ENCODE results near the gene ERMARD.

ERMARD gene

DNA sequence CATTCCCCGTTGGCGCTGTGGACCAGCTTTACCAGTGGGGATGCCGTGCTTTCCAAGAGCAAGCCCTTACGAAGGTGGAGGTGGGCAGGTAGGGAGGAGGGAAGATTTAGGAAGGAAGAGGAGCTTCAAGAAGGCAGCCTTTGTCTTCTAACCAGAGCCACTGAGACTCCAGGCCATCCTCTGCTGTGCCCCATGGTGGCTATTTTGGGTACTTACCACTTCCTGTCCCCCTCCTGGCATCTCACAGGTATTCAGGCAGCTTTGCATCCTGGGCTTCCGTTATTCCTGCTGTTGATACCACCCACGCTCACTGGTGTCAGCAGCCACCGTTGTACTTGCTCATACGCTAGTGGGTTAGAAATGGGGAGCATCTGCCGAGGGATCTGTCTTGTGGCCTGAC, 22.9 kb downstream of the ERMARD start:
- POLR2A ChIA-PET (ENCODE audit: low non-redundant PET) = no interaction called here
- no peak for DNase-seq (ENCODE audit: low spot score)
- TF ChIP-seq, protein P1, sequence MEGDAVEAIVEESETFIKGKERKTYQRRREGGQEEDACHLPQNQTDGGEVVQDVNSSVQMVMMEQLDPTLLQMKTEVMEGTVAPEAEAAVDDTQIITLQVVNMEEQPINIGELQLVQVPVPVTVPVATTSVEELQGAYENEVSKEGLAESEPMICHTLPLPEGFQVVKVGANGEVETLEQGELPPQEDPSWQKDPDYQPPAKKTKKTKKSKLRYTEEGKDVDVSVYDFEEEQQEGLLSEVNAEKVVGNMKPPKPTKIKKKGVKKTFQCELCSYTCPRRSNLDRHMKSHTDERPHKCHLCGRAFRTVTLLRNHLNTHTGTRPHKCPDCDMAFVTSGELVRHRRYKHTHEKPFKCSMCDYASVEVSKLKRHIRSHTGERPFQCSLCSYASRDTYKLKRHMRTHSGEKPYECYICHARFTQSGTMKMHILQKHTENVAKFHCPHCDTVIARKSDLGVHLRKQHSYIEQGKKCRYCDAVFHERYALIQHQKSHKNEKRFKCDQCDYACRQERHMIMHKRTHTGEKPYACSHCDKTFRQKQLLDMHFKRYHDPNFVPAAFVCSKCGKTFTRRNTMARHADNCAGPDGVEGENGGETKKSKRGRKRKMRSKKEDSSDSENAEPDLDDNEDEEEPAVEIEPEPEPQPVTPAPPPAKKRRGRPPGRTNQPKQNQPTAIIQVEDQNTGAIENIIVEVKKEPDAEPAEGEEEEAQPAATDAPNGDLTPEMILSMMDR (conservative IDR thresholded peaks at IDR 0.05; ENCODE audit: low read depth) = no peak
- CTCF ChIA-PET = no interaction called here
- no peak overlapping the region for H3K27ac ChIP-seq

DNA sequence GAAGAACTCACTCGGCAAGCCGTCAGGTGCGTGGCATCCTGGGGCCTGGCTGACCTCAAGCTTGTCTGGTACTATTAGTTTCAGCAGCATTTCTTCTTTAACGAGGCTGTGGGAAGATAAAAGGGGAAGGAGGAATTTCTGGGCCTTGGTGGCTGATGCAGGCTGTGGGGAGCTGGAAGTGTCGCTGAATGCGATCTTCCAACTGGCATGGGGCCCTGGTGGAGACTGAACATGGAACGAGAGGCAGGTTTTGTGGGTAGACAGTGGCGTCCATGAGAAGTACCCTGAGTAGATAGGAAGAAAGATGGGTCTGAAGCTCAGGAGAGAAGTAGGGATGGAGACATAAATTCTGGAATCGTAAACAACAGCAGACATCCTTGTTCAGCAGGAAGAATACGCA, 23.9 kb downstream of the ERMARD start:
- ChIA-PET POLR2A (ENCODE audit: low non-redundant PET) (no interaction called here), CTCF (no interaction called here)
- TF ChIP-seq, protein P1 (conservative IDR thresholded peaks at IDR 0.05; ENCODE audit: low read depth) = no peak
- DNase-seq (ENCODE audit: low spot score) = no peak
- no peak overlapping the region for H3K27ac ChIP-seq

GRCh38 chr6:169776379-169776778, 25.0 kb downstream of the ERMARD start:
- DNase-seq (ENCODE audit: low spot score) = no peak
- ChIA-PET CTCF (interaction anchor here (0.6 to 0.9 kb wide), 3 partner anchors 13 to 767 kb away, joined by 3 to 5 read pairs (median 4); no protein-coding TSS in a partner anchor), POLR2A (ENCODE audit: low non-redundant PET) (no interaction called here)
- H3K27ac ChIP-seq = no peak overlapping the region
- TF ChIP-seq, protein P1 (conservative IDR thresholded peaks at IDR 0.05; ENCODE audit: low read depth) = no peak

DNA sequence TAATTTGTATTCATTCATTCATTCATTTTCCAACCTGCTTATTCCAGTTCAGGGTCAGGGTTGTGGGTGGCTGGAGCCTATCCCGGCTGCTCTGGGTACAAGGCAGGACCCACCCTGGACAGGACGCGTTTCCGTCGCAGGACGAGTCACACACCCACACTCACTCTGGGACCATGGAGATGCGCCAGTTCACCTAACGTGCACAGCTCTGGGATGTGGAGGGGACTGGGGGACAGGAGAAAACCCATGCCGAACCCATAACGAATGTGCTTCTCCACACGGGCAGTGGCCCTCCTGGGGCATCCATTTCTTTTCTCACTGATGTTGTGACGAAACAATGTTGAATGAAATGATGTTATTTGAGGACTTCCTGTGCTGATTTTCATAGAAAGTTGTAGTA, 26.5 kb downstream of the ERMARD start:
- DNase-seq (ENCODE audit: low spot score) = no peak
- TF ChIP-seq, protein P1 (conservative IDR thresholded peaks at IDR 0.05; ENCODE audit: low read depth) = no peak
- H3K27ac ChIP-seq = peak overlapping the region; percentile 31
- POLR2A ChIA-PET (ENCODE audit: low non-redundant PET) = no interaction called here
- CTCF ChIA-PET = no interaction called here

- DNase-seq (ENCODE audit: low spot score) = peak; percentile 80
- ChIA-PET POLR2A (ENCODE audit: low non-redundant PET) (no interaction called here), CTCF (no interaction called here)
- peak overlapping the region; percentile 76 for H3K27ac ChIP-seq
- TF ChIP-seq, protein P1 (conservative IDR thresholded peaks at IDR 0.05; ENCODE audit: low read depth) = no peak
Observed at GRCh38 chr6:169778646-169779045, 27.2 kb downstream of the ERMARD start.

- TF ChIP-seq, protein P1 (conservative IDR thresholded peaks at IDR 0.05; ENCODE audit: low read depth) = no peak
- POLR2A ChIA-PET (ENCODE audit: low non-redundant PET) = interaction anchor here (0.6 kb wide), 1 partner anchor 84 kb away, joined by 3 read pairs; no protein-coding TSS in a partner anchor
- CTCF ChIA-PET = no interaction called here
- H3K27ac ChIP-seq = peak overlapping the region; percentile 76
- no peak for DNase-seq (ENCODE audit: low spot score)
Observed at GRCh38 chr6:169779092-169779815, 27.8 kb downstream of the ERMARD start.

Measured in RWPE1 (cell line).